Measurements from ENCODE around the gene TMC2. TPM values are rescaled to one million over a fixed set of nuclear protein-coding genes. Genes with fewer than 3 reads are reported as not detected.

Gene TMC2
- total RNA-seq, 1 experiment from 2014 or later: not detected

DNA sequence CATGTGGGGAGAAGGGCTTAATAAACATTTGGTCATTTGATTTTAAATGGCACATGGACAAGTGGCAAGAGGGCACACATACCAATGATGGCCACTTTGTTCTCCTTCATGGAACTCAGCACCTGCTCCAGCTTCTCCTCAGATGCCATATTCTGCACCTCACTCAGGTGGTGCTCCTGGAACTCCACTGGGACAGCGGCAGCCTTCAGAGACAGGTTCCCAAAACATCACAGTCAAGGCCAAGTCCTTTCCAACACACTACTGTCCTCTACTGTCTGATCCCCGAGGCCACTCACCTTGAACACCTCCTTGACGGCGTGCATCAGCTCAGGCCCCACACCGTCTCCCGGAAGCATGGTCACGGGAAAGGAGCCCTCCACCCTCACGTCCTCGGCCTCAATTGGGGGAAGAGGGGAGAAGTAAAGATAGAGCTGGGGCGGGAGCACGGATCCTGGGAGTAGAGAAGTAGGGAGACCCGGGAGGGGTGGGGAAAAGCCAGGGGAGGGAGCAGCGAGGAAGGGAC, 127.1 kb downstream of the TMC2 start:
- ChIA-PET POLR2A (interaction anchor here (0.5 to 11.0 kb wide), 10 partner anchors 11 to 302 kb away, joined by 3 to 241 read pairs (median 7); partner anchors contain the start of genes NOP56, PCED1A, SNRPB and VPS16), CTCF (interaction anchor here (0.6 to 2.3 kb wide), 6 partner anchors 9 to 898 kb away, joined by 3 to 10 read pairs (median 4); no protein-coding TSS in a partner anchor)
- peak overlapping the region; percentile 77 for H3K4me3 Mint-ChIP-seq (ENCODE audit: unreplicated experiment)
- H3K36me3 Mint-ChIP-seq (ENCODE audit: insufficient read depth, unreplicated experiment): peaks cover 46% of the 10 kb centered on the region
- peaks cover 7% of the 10 kb centered on the region for H3K27me3 Mint-ChIP-seq (ENCODE audit: insufficient read depth, unreplicated experiment)
- no peak for DNase-seq (ENCODE audit: unreplicated experiment)
- TF ChIP-seq, protein P1, sequence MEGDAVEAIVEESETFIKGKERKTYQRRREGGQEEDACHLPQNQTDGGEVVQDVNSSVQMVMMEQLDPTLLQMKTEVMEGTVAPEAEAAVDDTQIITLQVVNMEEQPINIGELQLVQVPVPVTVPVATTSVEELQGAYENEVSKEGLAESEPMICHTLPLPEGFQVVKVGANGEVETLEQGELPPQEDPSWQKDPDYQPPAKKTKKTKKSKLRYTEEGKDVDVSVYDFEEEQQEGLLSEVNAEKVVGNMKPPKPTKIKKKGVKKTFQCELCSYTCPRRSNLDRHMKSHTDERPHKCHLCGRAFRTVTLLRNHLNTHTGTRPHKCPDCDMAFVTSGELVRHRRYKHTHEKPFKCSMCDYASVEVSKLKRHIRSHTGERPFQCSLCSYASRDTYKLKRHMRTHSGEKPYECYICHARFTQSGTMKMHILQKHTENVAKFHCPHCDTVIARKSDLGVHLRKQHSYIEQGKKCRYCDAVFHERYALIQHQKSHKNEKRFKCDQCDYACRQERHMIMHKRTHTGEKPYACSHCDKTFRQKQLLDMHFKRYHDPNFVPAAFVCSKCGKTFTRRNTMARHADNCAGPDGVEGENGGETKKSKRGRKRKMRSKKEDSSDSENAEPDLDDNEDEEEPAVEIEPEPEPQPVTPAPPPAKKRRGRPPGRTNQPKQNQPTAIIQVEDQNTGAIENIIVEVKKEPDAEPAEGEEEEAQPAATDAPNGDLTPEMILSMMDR (IDR thresholded peaks at IDR 0.05; ENCODE audit: unreplicated experiment): no peak
- BruUV-seq (replicated peaks): TSS peak; percentile 37
- no peaks in the 10 kb centered on the region for H3K9me3 Mint-ChIP-seq (ENCODE audit: unreplicated experiment)
- intact Hi-C loops (cut with micrococcal nuclease): no loop called here
- peaks cover 16% of the 10 kb centered on the region for H3K4me1 Mint-ChIP-seq (ENCODE audit: insufficient read depth, unreplicated experiment)
- H3K27ac Mint-ChIP-seq (ENCODE audit: low read depth, unreplicated experiment): peak overlapping the region; percentile 96

DNA sequence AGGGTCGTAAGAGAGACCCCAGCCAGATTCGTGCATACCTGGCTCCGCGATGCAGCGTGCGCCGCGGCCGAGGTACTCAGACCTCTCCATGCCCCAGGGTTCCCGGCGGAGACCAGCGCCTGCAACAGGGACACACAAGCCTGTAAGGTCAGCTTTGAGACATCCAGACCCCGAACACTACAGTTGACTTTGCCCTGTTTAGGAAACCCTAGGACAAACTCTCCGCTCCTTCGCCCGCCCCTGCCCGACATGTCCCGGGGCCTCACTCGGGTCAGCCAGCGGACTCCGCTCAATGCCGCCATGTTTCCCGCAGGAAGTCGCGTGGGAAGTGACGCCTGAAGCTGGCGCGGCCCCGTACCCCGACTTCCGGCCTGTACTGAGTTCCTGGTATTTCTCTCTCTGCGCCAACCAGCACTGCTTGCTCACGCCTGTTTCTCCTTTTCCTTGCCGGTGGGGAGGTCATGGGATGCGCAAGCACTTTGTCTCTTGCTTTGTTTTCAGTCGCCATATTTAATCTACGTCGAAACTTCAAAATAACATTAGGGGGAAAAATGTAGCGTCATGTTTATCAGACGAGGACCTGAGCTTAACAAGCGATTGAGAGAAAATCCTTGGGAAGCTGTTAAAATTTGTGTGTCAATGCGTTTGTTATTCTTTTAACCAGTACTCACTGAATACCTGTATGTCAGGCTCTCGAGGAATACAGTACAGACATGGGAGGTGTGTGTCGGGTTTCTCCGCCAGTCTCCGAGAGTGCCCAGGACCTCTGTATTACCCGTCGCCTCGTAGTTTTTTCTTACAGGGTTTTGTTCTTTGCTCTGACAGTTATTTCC, 127.7 kb downstream of the TMC2 start, which contains the start of gene IDH3B:
IDH3B (minus strand) TSS at position 330 of the 833 bp plus-strand sequence; CDS start at position 302, 28 bp downstream.
- ChIA-PET CTCF (interaction anchor here (0.8 to 2.3 kb wide), 4 partner anchors 10 to 311 kb away, joined by 3 to 10 read pairs (median 6); no protein-coding TSS in a partner anchor), POLR2A (interaction anchor here (0.5 to 11.0 kb wide), 21 partner anchors 10 to 744 kb away, joined by 3 to 241 read pairs (median 4); partner anchors contain the start of genes NOP56, PCED1A, SNRPB and VPS16)
- peaks cover 14% of the 10 kb centered on the region for H3K27me3 Mint-ChIP-seq (ENCODE audit: insufficient read depth, unreplicated experiment)
- TF ChIP-seq, protein P1 (IDR thresholded peaks at IDR 0.05; ENCODE audit: unreplicated experiment): no peak
- DNase-seq (ENCODE audit: unreplicated experiment): peak; percentile 87
- BruUV-seq (replicated peaks): TSS peak; percentile 100
- H3K36me3 Mint-ChIP-seq (ENCODE audit: insufficient read depth, unreplicated experiment): peaks cover 39% of the 10 kb centered on the region
- intact Hi-C loops (cut with micrococcal nuclease): no loop called here
- no peaks in the 10 kb centered on the region for H3K9me3 Mint-ChIP-seq (ENCODE audit: unreplicated experiment)
- H3K4me3 Mint-ChIP-seq (ENCODE audit: unreplicated experiment): peak within 1 kb of the TSS; percentile 77
- peak within 1 kb of the TSS; percentile 96 for H3K27ac Mint-ChIP-seq (ENCODE audit: low read depth, unreplicated experiment)
- peaks cover 16% of the 10 kb centered on the region for H3K4me1 Mint-ChIP-seq (ENCODE audit: insufficient read depth, unreplicated experiment)

DNA sequence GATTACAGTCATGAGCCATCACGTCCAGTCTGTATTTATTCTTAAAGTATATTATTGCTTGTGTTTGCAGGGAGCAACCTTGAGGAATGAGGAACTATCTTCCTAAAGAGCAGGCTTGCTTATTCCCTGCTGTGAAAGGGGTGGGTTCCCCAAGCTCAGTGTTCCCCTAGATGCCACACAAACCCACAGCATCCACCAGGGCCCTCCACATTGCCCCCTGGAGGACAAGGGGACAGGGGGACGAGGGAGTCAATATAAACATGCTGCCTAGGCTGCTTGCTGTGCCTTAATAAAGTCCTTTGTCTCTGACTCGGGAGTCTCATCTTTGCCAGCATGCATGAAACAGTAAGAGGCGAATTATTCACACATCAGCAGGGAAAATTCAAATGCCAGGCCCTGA, 135.6 kb downstream of the TMC2 start:
- H3K27me3 Mint-ChIP-seq (ENCODE audit: insufficient read depth, unreplicated experiment): peaks cover 14% of the 10 kb centered on the region
- ChIA-PET CTCF (no interaction called here), POLR2A (interaction anchor here (4.5 kb wide), 1 partner anchor 8 kb away, joined by 22 read pairs; the partner anchor contains the start of gene IDH3B)

More for the DNA sequence above, 135.6 kb downstream of the TMC2 start:
- Mint-ChIP-seq H3K4me3 (ENCODE audit: unreplicated experiment) (no peak overlapping the region), H3K27ac (ENCODE audit: low read depth, unreplicated experiment) (no peak overlapping the region), H3K36me3 (ENCODE audit: insufficient read depth, unreplicated experiment) (no peaks in the 10 kb centered on the region), H3K9me3 (ENCODE audit: unreplicated experiment) (no peaks in the 10 kb centered on the region), H3K4me1 (ENCODE audit: insufficient read depth, unreplicated experiment) (no peaks in the 10 kb centered on the region)
- DNase-seq (ENCODE audit: unreplicated experiment): no peak
- BruUV-seq (replicated peaks): no TSS peak
- TF ChIP-seq, protein P1 (IDR thresholded peaks at IDR 0.05; ENCODE audit: unreplicated experiment): no peak
- intact Hi-C loops (cut with micrococcal nuclease): no loop called here

Data from MCF 10A (cell line).